Measurements from ENCODE around the gene SPATA21. TPM values are rescaled to one million over a fixed set of nuclear protein-coding genes. Genes with fewer than 3 reads are reported as not detected.

Gene SPATA21
- total and polyA plus RNA-seq, 7 donors: under 0.01 to 0.23 (median 0.17) TPM; not detected in 4

- no peaks in the 10 kb centered on the region for H3K9me3 ChIP-seq
- DNase-seq: peak; percentile 35
- H3K36me3 ChIP-seq: no peaks in the 10 kb centered on the region
- peak overlapping the region; percentile 68 to 99 (median 92) for H3K4me3 ChIP-seq
- TF ChIP-seq POLR2A (IDR thresholded peaks at IDR 0.05) (no peak), POLR2AphosphoS5 (IDR thresholded peaks at IDR 0.05) (no peak), CTCF (IDR thresholded peaks at IDR 0.05) (no peak), EP300 (IDR thresholded peaks at IDR 0.05) (no peak)
- H3K27ac ChIP-seq: peak overlapping the region; percentile 86 to 98 (median 96)
- intact Hi-C loops (cut with DNase I): loop anchor here (5.0 kb wide), 1 partner anchor 106 kb away; no protein-coding TSS in a partner anchor
- 38 to 60% methylated on average over 11 of the region's 11 CpGs for whole genome bisulfite sequencing, 2 donors
- H3K27me3 ChIP-seq: no peaks in the 10 kb centered on the region
- peaks cover 0 to 38% (median 26%) of the 10 kb centered on the region in 4 donors for H3K4me1 ChIP-seq
Measured at GRCh38 chr1:16352842-16353535, 84.2 kb downstream of the SPATA21 start.

DNA sequence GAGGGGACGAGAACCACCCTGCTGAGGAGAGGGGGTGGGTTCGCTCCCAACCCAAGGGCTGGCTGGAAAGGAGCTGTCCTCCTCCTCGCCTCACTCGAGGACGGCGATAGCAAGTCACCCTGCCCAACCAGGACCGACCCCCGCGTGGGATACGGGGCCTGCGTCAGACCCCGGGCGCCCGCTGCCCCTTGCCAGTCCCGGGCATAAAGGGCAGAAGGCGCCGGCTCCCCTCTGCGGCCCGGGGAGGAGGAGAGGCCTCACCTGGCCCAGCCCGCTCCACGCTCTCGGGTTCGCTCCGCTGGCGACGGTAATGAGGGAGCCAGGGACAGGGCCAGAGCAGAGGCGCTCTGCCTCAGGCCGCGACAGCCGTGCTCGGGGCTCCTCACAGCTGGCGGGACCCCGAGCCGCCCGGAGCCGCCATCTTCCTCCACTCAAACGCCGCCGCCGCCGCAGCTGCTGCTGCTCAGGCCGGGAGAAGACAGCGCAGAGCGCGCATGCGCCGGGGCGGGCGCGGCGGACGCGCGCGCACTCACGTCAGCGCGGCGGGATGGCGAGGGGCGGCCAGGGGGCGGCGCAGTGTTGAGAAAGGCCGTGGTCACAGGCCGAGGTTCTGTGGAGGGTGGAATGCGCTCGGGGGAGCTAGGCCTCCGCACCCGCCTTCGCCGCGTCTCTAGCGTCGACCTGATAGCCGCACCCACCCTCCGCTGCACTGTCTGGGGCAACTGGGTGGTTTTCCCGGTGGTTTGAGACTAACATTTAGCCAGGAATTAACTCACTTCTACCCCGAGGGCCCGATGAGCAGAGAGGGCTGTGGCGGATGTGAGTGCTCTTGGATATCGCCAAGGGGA is 85.0 kb downstream of the SPATA21 start, which contains the start of gene FBXO42:
FBXO42 (minus strand) TSS at position 487 of the 848 bp plus-strand sequence. CDS start 37,062 bp downstream, outside the sequence.
- Histone ChIP-seq H3K4me1 (peaks cover 0 to 40% (median 27%) of the 10 kb centered on the region in 4 donors), H3K9me3 (no peaks in the 10 kb centered on the region), H3K4me3 (peak within 1 kb of the TSS; percentile 68 to 99 (median 92)), H3K27me3 (no peaks in the 10 kb centered on the region), H3K36me3 (no peaks in the 10 kb centered on the region), H3K27ac (peak within 1 kb of the TSS; percentile 86 to 98 (median 96))
- WGBS, 2 donors: 0 to 1% methylated on average over 81 of the region's 81 CpGs
- DNase-seq: peak; percentile 95
- intact Hi-C loops (cut with DNase I): loop anchor here (5.0 kb wide), 1 partner anchor 105 kb away; no protein-coding TSS in a partner anchor
- TF ChIP-seq POLR2A (IDR thresholded peaks at IDR 0.05) (peak; percentile 53 to 68), POLR2AphosphoS5 (IDR thresholded peaks at IDR 0.05) (peak; percentile 87 to 96 (median 92)), EP300 (IDR thresholded peaks at IDR 0.05) (no peak), CTCF (IDR thresholded peaks at IDR 0.05) (peak in 1 of 4 experiments; percentile 33)

DNA sequence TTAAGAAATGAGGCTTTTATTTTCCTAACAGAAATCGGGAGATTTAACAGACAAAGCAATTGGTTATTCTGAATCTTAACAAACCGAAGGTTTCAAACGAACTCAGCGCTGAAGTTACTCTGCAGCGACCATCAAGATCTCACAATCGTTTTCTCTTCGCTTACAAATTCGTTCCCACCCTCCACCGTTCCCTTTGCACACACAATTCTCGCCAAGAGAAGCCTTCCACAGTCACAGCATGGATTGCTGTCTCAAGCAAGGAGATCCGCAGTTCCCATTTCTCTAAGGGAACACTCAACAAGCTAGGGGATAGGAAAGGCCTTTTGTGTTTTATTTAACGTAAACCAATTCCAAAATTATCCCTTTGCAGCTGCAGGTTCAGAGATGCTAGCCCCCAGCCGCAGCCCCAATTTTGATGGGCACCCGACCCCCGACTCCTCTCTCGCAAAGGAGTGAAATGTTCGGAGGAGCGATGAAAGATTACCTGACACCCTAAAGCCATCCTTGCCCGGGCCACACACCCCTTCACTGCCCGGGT is 85.7 kb downstream of the SPATA21 start:
- intact Hi-C loops (cut with DNase I): loop anchor here (5.0 kb wide), 1 partner anchor 104 kb away; no protein-coding TSS in a partner anchor
- Histone ChIP-seq H3K27ac (peak overlapping the region; percentile 86 to 98 (median 96)), H3K9me3 (no peaks in the 10 kb centered on the region), H3K27me3 (no peaks in the 10 kb centered on the region), H3K4me1 (peaks cover 0 to 46% (median 27%) of the 10 kb centered on the region in 4 donors), H3K36me3 (no peaks in the 10 kb centered on the region), H3K4me3 (peak overlapping the region; percentile 68 to 99 (median 92))
- whole genome bisulfite sequencing, 2 donors: 0 to 1% methylated on average over 20 of the region's 20 CpGs
- peak; percentile 63 for DNase-seq
- no peak for TF ChIP-seq EP300 (IDR thresholded peaks at IDR 0.05)
- TF ChIP-seq POLR2A (IDR thresholded peaks at IDR 0.05): no peak
- TF ChIP-seq POLR2AphosphoS5 (IDR thresholded peaks at IDR 0.05): no peak
- TF ChIP-seq CTCF (IDR thresholded peaks at IDR 0.05): no peak

GRCh38 chr1:16349847-16350406 is 87.3 kb downstream of the SPATA21 start:
- Histone ChIP-seq H3K36me3 (no peaks in the 10 kb centered on the region), H3K27me3 (no peaks in the 10 kb centered on the region), H3K4me1 (peaks cover 0 to 46% (median 27%) of the 10 kb centered on the region in 4 donors), H3K4me3 (no peak overlapping the region), H3K27ac (peak overlapping the region in 3 of 4 donors; percentile 15 to 95 (median 17)), H3K9me3 (no peaks in the 10 kb centered on the region)
- 51 to 73% methylated on average over 2 of the region's 2 CpGs for WGBS, 2 donors
- DNase-seq: no peak
- TF ChIP-seq EP300 (IDR thresholded peaks at IDR 0.05): no peak
- TF ChIP-seq POLR2AphosphoS5 (IDR thresholded peaks at IDR 0.05): no peak
- no peak for TF ChIP-seq CTCF (IDR thresholded peaks at IDR 0.05)
- intact Hi-C loops (cut with DNase I): loop anchor here (5.0 kb wide), 1 partner anchor 103 kb away; no protein-coding TSS in a partner anchor
